ENCODE measurements around the gene RBMS1. TPM values are rescaled to one million over a fixed set of nuclear protein-coding genes. Genes with fewer than 3 reads are reported as not detected.
A peak's percentile ranks its signal among the peaks of the same experiment; 100 is the strongest.

RBMS1 gene
- total and polyA plus RNA-seq, 2 of the 13 experiments (the other 11 are each of a cell fraction or from before 2014, with no cell fraction given), result 55.5 to 110 TPM

- TF ChIP-seq ZNF512B (CRISPR knock-in tag; IDR thresholded peaks at IDR 0.05; ENCODE audit: borderline replicate concordance) (no peak), TEAD2 (CRISPR knock-in tag; IDR thresholded peaks at IDR 0.05) (no peak), FOXA1 (IDR thresholded peaks at IDR 0.05) (no peak), FOXA1 (CRISPR knock-in tag; IDR thresholded peaks at IDR 0.05) (peak; percentile 88), ZNF451 (CRISPR knock-in tag; IDR thresholded peaks at IDR 0.05) (no peak), HOMEZ (CRISPR knock-in tag; IDR thresholded peaks at IDR 0.05; ENCODE audit: low read depth) (peak; percentile 84; the same call in 1 of the 2 replicates), PHF21A (CRISPR knock-in tag; IDR thresholded peaks at IDR 0.05) (no peak), HOXA7 (CRISPR knock-in tag; IDR thresholded peaks at IDR 0.05) (no peak), AHR (CRISPR knock-in tag; IDR thresholded peaks at IDR 0.05) (no peak), EED (CRISPR knock-in tag; IDR thresholded peaks at IDR 0.05) (no peak), NFIB (CRISPR knock-in tag; IDR thresholded peaks at IDR 0.05; ENCODE audit: borderline replicate concordance) (no peak), SALL1 (CRISPR knock-in tag; IDR thresholded peaks at IDR 0.05) (peak; percentile 56; the same call in 1 of the 2 replicates), ZNF607 (CRISPR knock-in tag; IDR thresholded peaks at IDR 0.05; ENCODE audit: borderline replicate concordance) (no peak), TARDBP (CRISPR knock-in tag; IDR thresholded peaks at IDR 0.05) (no peak), FOXP1 (IDR thresholded peaks at IDR 0.05) (no peak), FOXP1 (CRISPR knock-in tag; IDR thresholded peaks at IDR 0.05) (0 out of 2 replicates have a peak, but pooled peaks have one; percentile 23), HIVEP1 (CRISPR knock-in tag; IDR thresholded peaks at IDR 0.05) (no peak), ARID5B (CRISPR knock-in tag; IDR thresholded peaks at IDR 0.05) (peak; percentile 86), ISL2 (CRISPR knock-in tag; IDR thresholded peaks at IDR 0.05) (0 out of 2 replicates have a peak, but pooled peaks have one; percentile 59), RARA (CRISPR knock-in tag; IDR thresholded peaks at IDR 0.05) (peak; percentile 81), ZNF280D (CRISPR knock-in tag; IDR thresholded peaks at IDR 0.05) (no peak), HOXD1 (CRISPR knock-in tag; IDR thresholded peaks at IDR 0.05) (no peak)
These were observed 168.7 kb downstream of the RBMS1 start (continued) for GRCh38 chr2:160324917-160325316.

Data from HepG2 (cell line).